SU-DHL-6 (cell line): ENCODE data around the gene CTNNBIP1.
"Not testable (repeated sequence)": the region's sequence is repeated elsewhere in the genome, so short reads cannot be mapped to it uniquely, and the experiment has no call there.

Experiments used
- H2AFZ ChIP-seq: fragments of 200-600 bp; sonication (generic); 2 replicates; pipeline ENCODE4 v1.6.1; 2014; ENCODE audit warnings: low read depth, mild to moderate bottlenecking, moderate library complexity, mixed read lengths, antibody characterized with exemption, low read length; ENCODE audit not compliant: severe bottlenecking
- H3F3A ChIP-seq: fragments of 200-600 bp; shearing (Covaris generic); 2 replicates; pipeline ENCODE4 v1.6.0; 2016; ENCODE audit warnings: antibody characterized with exemption, mild to moderate bottlenecking; ENCODE audit not compliant: insufficient read depth
- H3K27ac ChIP-seq: fragments of 200-600 bp; sonication (generic); 2 replicates; pipeline ENCODE4 v1.5.1; 2016; ENCODE audit warnings: low read depth, mild to moderate bottlenecking, low read length, moderate library complexity, mixed read lengths
- H3K27me3 ChIP-seq: fragments of 200-600 bp; sonication (generic), shearing (Covaris generic); 2 replicates; pipeline ENCODE4 v1.6.0; 2014; ENCODE audit warnings: mild to moderate bottlenecking, low read length
- H3K36me3 ChIP-seq: fragments of 200-600 bp; sonication (generic); 2 replicates; pipeline ENCODE4 v1.6.1; 2014; ENCODE audit warnings: mild to moderate bottlenecking, low read length, mixed read lengths
- H3K4me2 ChIP-seq: fragments of 300-600, 200-600 bp; shearing (Covaris generic), sonication (generic); 2 replicates; pipeline ENCODE4 v1.6.0; 2014; ENCODE audit warnings: low read length, low read depth, mild to moderate bottlenecking; ENCODE audit not compliant: poor library complexity, severe bottlenecking
- H3K4me3 ChIP-seq: fragments of 200-600 bp; sonication (generic); 2 replicates; pipeline ENCODE4 v1.5.1; 2014; ENCODE audit warnings: antibody characterized with exemption, low read length, mild to moderate bottlenecking, mixed read lengths; ENCODE audit not compliant: insufficient read depth, poor library complexity, severe bottlenecking
- H3K79me2 ChIP-seq: fragments of 200-600 bp; sonication (generic); 2 replicates; pipeline ENCODE4 v1.6.1; 2014; ENCODE audit warnings: mild to moderate bottlenecking, low read length, moderate library complexity; ENCODE audit not compliant: insufficient read depth
- H3K9ac ChIP-seq: fragments of 200-600 bp; sonication (generic); 2 replicates; pipeline ENCODE4 v1.7.0; 2014; ENCODE audit warnings: mild to moderate bottlenecking, low read length
- H3K9me2 ChIP-seq: fragments of 200-600 bp; sonication (generic); replicated peaks from 2 replicates; pipeline ENCODE4 v1.6.1; 2014; ENCODE audit warnings: low read length; ENCODE audit not compliant: insufficient read depth
- H3K9me3 ChIP-seq: fragments of 200-600 bp; sonication (generic); 2 replicates; pipeline ENCODE4 v1.6.1; 2014; ENCODE audit warnings: low read length, mixed read lengths; ENCODE audit not compliant: insufficient read depth
- H4K20me1 ChIP-seq: fragments of 200-600 bp; sonication (generic); 2 replicates; pipeline ENCODE4 v1.6.1; 2014; ENCODE audit warnings: low read depth, mild to moderate bottlenecking, antibody characterized with exemption, low read length, moderate library complexity, mixed read lengths
- CTCF ChIP-seq: fragments of 200-600 bp; sonication (generic); IDR thresholded peaks from one replicate; pipeline ENCODE4 v1.5.1; 2017; ENCODE audit warnings: antibody characterized with exemption, mild to moderate bottlenecking, low read length, moderate library complexity; ENCODE audit not compliant: insufficient read depth, poor library complexity, severe bottlenecking
- EZH2phosphoT487 ChIP-seq: fragments of 200-600 bp; sonication (generic), shearing (Covaris generic); conservative IDR thresholded peaks from 2 replicates; pipeline ENCODE4 v1.6.1; 2018; ENCODE audit warnings: mild to moderate bottlenecking, antibody characterized with exemption, low read length, moderate library complexity, mixed read lengths

Gene CTNNBIP1

DNA sequence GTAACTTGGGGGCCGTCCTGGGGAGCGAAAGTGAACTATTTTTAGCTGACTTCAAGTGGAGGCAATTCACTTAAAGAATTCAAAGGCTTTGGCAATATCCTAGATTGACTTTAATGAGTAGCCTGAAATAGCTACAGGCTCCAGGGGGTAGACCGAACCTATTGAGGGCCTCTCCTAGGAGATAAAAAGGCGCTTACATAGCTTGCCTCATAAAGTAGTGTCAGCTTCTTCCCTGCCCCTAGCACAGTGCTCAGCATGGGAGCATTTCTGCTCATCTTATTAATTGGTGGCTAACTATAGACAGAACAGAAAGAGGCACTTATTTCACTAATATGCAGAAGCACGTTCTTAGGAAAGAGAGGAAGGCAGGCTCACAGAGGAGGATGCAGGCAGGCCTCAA lies 12.3 kb upstream of the CTNNBIP1 start:
- TF ChIP-seq EZH2phosphoT487 = no peak
- TF ChIP-seq CTCF = no peak
- Histone ChIP-seq H3K9ac (no peak overlapping the region), H3K79me2 (no peaks in the 10 kb centered on the region), H3K4me3 (no peak overlapping the region), H3K36me3 (no peaks in the 10 kb centered on the region), H2AFZ (no peak overlapping the region), H3K9me2 (no peaks in the 10 kb centered on the region), H3F3A (no peaks in the 10 kb centered on the region; the same call in 1 of the 2 replicates), H4K20me1 (no peaks in the 10 kb centered on the region), H3K27ac (no peak overlapping the region), H3K9me3 (no peaks in the 10 kb centered on the region), H3K4me2 (no peak overlapping the region), H3K27me3 (no peaks in the 10 kb centered on the region)

DNA sequence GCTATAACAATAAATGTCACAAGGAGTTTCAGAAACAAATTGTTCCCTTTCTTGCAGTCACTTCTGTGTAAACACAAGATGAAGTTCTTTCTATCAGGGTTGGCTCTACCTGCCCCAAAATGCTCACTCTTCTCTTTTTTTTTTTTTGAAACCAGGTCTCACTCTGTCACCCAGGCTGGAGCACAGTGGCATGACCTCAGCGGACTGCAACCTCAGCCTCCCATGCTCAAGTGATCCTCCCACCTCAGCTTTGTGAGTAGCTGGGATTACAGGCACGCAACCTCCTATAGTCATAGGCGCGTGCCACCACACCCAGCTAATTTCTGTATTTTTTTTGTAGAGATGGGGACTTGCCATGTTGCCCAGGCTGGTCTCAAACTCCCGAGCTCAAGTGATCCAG lies 10.5 kb upstream of the CTNNBIP1 start:
- H3K79me2 ChIP-seq = no peaks in the 10 kb centered on the region
- H3K4me3 ChIP-seq = no peak overlapping the region
- H3K27ac ChIP-seq = no peak overlapping the region
- no peak overlapping the region for H2AFZ ChIP-seq
- H4K20me1 ChIP-seq = no peaks in the 10 kb centered on the region
- H3K9ac ChIP-seq = no peak overlapping the region
- H3K36me3 ChIP-seq = no peaks in the 10 kb centered on the region
- no peak for TF ChIP-seq CTCF
- no peak for TF ChIP-seq EZH2phosphoT487
- no peaks in the 10 kb centered on the region for H3K9me3 ChIP-seq
- no peaks in the 10 kb centered on the region for H3K27me3 ChIP-seq
- H3K4me2 ChIP-seq = no peak overlapping the region
- H3F3A ChIP-seq = no peaks in the 10 kb centered on the region
- H3K9me2 ChIP-seq = no peaks in the 10 kb centered on the region

DNA sequence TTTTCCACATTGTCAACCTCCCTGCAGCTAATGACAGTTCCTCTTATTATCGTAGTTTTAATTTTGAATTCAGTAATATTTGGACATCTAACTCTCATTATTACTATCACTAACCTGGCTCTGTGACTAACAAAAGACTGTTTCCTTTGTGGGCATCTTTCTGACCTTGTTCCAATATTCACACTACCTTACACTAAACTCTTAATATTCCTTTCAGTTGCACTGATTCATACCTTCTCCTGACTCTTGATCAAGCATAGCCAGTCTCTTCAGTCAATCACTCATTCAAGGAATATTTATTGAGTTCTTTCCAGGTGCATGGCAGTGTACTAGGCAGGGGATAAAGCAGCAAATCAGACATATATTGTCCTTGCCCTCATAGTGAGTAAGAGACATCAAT lies 7.8 kb upstream of the CTNNBIP1 start:
- H2AFZ ChIP-seq = no peak overlapping the region
- H3K4me3 ChIP-seq = no peak overlapping the region
- H3K4me2 ChIP-seq = no peak overlapping the region
- no peaks in the 10 kb centered on the region for H4K20me1 ChIP-seq
- H3K36me3 ChIP-seq = no peaks in the 10 kb centered on the region
- H3K27me3 ChIP-seq = no peaks in the 10 kb centered on the region
- TF ChIP-seq EZH2phosphoT487 (no peak), CTCF (no peak)
- H3K79me2 ChIP-seq = no peaks in the 10 kb centered on the region
- H3K9ac ChIP-seq = no peak overlapping the region
- H3K27ac ChIP-seq = no peak overlapping the region
- H3F3A ChIP-seq = no peaks in the 10 kb centered on the region
- H3K9me3 ChIP-seq = no peaks in the 10 kb centered on the region
- no peaks in the 10 kb centered on the region for H3K9me2 ChIP-seq

DNA sequence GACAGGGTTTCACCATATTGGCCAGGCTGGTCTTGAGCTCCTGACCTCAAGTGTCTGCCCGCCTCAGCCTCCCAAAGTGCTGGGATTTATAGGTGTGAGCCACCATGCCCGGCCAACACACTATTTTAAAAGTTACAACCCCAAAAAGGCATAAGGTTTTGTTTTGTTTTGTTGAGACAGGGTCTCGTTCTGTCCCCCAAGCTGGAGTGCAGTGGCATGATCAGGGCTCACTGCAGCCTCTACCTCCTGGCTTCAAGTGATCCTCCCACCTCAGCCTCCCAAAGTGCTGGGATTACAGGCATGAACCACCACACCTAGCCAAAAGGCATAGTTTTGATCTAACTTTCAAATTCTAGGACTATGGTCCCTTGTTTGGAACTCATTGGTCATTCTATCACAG lies 7.4 kb upstream of the CTNNBIP1 start:
- not testable (repeated sequence) for H3K27me3 ChIP-seq, H4K20me1 ChIP-seq

More for the DNA sequence above, 7.4 kb upstream of the CTNNBIP1 start:
- not testable (repeated sequence) for H3K4me3 ChIP-seq, H3K36me3 ChIP-seq, H3K9me2 ChIP-seq, H3K9me3 ChIP-seq, H3K27ac ChIP-seq, H3F3A ChIP-seq, H3K9ac ChIP-seq, H3K79me2 ChIP-seq, H2AFZ ChIP-seq, H3K4me2 ChIP-seq
